GM12872 (cell line): ENCODE results near the gene COL4A1.

Experiments
- CTCF ChIP-seq: IDR thresholded peaks from 3 replicates; pipeline ENCODE4 v1.5.1; 2011; ENCODE audit warnings: low read depth, mild to moderate bottlenecking, low read length, moderate library complexity; ENCODE audit not compliant: insufficient read depth

The COL4A1 gene

GRCh38 chr13:110114316-110114715 is 192.6 kb downstream of the COL4A1 start:
- TF ChIP-seq CTCF = no peak

GRCh38 chr13:110113284-110113764 is 193.6 kb downstream of the COL4A1 start:
- no peak for TF ChIP-seq CTCF

- peak; percentile 28; the same call in 1 of the 3 replicates for TF ChIP-seq CTCF
Observed at GRCh38 chr13:110112379-110112778, 194.6 kb downstream of the COL4A1 start.

- no peak for TF ChIP-seq CTCF
Observed at GRCh38 chr13:110110783-110111182, 196.2 kb downstream of the COL4A1 start.

GRCh38 chr13:110109910-110110309 is 197.0 kb downstream of the COL4A1 start:
- no peak for TF ChIP-seq CTCF

- no peak for TF ChIP-seq CTCF
Observed at GRCh38 chr13:110109140-110109783, 197.7 kb downstream of the COL4A1 start.

- TF ChIP-seq CTCF = no peak
Observed at GRCh38 chr13:110108348-110109139, 198.4 kb downstream of the COL4A1 start.
